22Rv1 (cell line): ENCODE results near the gene ABCG2.

Experiments used
- ZFX ChIP-seq: fragments of 450-650 bp; IDR thresholded peaks from 2 replicates; pipeline ENCODE4 v1.6.1; 2017; ENCODE audit warnings: antibody characterized with exemption, borderline replicate concordance
- TF ChIP-seq, protein P1 (sequence below): fragments of 450-650 bp; IDR thresholded peaks from 2 replicates; pipeline ENCODE4 v1.5.1; 2017; ENCODE audit warnings: mild to moderate bottlenecking

DNA sequence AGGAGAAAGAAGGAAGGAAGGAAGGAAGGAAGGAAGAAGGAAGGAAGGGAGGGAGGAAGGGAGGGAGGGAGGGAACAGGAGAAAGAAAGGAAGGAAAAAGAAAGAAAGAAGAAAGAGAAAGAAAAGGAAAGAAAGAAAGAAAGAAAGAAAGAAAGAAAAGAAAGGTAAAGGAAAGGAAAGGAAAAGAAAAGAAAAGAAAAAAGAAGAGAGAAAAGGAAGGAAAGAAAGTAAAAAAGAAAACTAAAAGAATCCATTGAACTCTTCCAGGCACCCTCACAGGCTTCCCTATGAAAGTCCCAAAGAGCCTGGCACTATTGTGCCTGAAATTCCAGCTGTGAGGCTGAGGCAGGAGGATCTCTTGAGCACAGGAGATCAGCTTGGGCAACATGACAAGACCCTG lies 11.5 kb downstream of the ABCG2 start:
- TF ChIP-seq, protein P1, sequence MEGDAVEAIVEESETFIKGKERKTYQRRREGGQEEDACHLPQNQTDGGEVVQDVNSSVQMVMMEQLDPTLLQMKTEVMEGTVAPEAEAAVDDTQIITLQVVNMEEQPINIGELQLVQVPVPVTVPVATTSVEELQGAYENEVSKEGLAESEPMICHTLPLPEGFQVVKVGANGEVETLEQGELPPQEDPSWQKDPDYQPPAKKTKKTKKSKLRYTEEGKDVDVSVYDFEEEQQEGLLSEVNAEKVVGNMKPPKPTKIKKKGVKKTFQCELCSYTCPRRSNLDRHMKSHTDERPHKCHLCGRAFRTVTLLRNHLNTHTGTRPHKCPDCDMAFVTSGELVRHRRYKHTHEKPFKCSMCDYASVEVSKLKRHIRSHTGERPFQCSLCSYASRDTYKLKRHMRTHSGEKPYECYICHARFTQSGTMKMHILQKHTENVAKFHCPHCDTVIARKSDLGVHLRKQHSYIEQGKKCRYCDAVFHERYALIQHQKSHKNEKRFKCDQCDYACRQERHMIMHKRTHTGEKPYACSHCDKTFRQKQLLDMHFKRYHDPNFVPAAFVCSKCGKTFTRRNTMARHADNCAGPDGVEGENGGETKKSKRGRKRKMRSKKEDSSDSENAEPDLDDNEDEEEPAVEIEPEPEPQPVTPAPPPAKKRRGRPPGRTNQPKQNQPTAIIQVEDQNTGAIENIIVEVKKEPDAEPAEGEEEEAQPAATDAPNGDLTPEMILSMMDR = no peak
- no peak for TF ChIP-seq ZFX
